Stomach smooth muscle (tissue), 2 donors: ENCODE data around the gene CATSPER4.

ENCODE experiments used
- H3K27ac ChIP-seq: one replicate; pipeline ENCODE4 v1.7.0; 2013; ENCODE audit warnings: mild to moderate bottlenecking, low read length, inconsistent platforms
- H3K27me3 ChIP-seq, 2 donors: one replicate each; pipeline ENCODE4 v1.7.0; 2013; ENCODE audit warnings: low read length in 2 of 2; ENCODE audit not compliant: insufficient read depth in 2 of 2, control insufficient read depth in 1 of 2
- H3K36me3 ChIP-seq, 2 donors: one replicate each; pipeline ENCODE4 v1.7.0; 2013; ENCODE audit warnings: low read length in 2 of 2; ENCODE audit not compliant: control insufficient read depth in 2 of 2, insufficient read depth in 2 of 2
- H3K4me1 ChIP-seq: one replicate; pipeline ENCODE4 v1.7.0; 2013; ENCODE audit warnings: low read length; ENCODE audit not compliant: control insufficient read depth, insufficient read depth
- H3K4me3 ChIP-seq, 2 donors: one replicate each; pipeline ENCODE4 v1.7.0; 2013; ENCODE audit warnings: low read length in 2 of 2
- H3K9ac ChIP-seq, 2 donors: one replicate each; pipeline ENCODE4 v1.7.0; 2013; ENCODE audit warnings: low read length in 2 of 2, mild to moderate bottlenecking in 1 of 2
- H3K9me3 ChIP-seq, 2 donors: one replicate each; pipeline ENCODE4 v1.7.0; 2013; ENCODE audit warnings: low read length in 2 of 2; ENCODE audit not compliant: control insufficient read depth in 2 of 2
- donor health status: healthy.
- donor health status: Pancreatic carcinoma.

The CATSPER4 gene

GRCh38 chr1:26180010-26180506, 10.3 kb upstream of the CATSPER4 start:
- Histone ChIP-seq H3K27ac (no peak overlapping the region), H3K4me3 (no peak overlapping the region), H3K27me3 (no peaks in the 10 kb centered on the region), H3K9me3 (no peaks in the 10 kb centered on the region), H3K9ac (no peak overlapping the region), H3K36me3 (no peaks in the 10 kb centered on the region), H3K4me1 (no peaks in the 10 kb centered on the region)

- Histone ChIP-seq H3K27me3 (no peaks in the 10 kb centered on the region), H3K9ac (no peak overlapping the region), H3K9me3 (no peaks in the 10 kb centered on the region), H3K27ac (no peak overlapping the region), H3K36me3 (no peaks in the 10 kb centered on the region), H3K4me1 (no peaks in the 10 kb centered on the region), H3K4me3 (no peak overlapping the region)
These were observed 8.6 kb upstream of the CATSPER4 start for GRCh38 chr1:26181586-26182382.

DNA sequence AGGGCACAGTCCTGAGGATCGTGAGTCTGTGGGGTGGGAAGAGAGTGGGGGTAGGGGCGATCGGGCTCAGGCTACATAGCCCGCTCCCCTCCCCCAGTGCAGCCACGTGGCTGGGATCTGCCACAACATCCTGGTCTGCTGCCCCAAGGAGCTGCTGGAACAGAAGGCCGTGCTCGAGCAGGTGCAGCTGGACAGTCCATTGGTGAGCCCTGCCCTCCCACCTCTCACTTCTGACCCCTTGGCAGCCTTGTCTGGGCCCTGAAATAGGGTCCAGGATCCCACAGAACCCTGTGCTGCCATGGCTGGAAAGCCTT, 8.1 kb upstream of the CATSPER4 start:
- Histone ChIP-seq H3K9ac (no peak overlapping the region), H3K27ac (no peak overlapping the region), H3K4me1 (no peaks in the 10 kb centered on the region), H3K9me3 (no peaks in the 10 kb centered on the region), H3K27me3 (no peaks in the 10 kb centered on the region), H3K4me3 (no peak overlapping the region), H3K36me3 (no peaks in the 10 kb centered on the region)

DNA sequence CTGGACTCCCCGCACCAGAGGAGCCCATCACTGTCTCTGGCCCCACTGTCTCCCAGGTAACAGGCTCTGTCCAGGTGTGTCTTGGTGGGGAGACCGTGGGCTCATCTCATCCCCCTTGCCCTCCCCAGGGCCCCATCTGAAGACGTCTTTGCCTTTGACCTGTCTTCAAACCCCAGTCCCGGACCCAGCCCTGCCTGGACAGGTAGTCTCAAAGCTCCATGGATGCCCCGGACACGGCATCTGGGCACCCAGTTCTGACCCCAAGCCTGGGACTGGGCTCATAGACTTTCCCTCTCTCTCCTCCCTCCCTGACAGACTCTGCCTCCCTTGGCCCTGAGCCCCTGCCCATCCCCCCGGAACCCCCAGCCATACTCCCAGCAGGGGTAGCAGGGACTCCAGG, 6.3 kb upstream of the CATSPER4 start:
- no peak overlapping the region for H3K4me3 ChIP-seq
- H3K4me1 ChIP-seq, result no peaks in the 10 kb centered on the region
- no peak overlapping the region for H3K9ac ChIP-seq
- H3K27ac ChIP-seq, result no peak overlapping the region
- H3K27me3 ChIP-seq, result no peaks in the 10 kb centered on the region
- no peaks in the 10 kb centered on the region for H3K36me3 ChIP-seq
- no peaks in the 10 kb centered on the region for H3K9me3 ChIP-seq

GRCh38 chr1:26184883-26185282, 5.5 kb upstream of the CATSPER4 start:
- Histone ChIP-seq H3K27me3 (no peaks in the 10 kb centered on the region), H3K4me3 (no peak overlapping the region), H3K9me3 (no peaks in the 10 kb centered on the region), H3K27ac (no peak overlapping the region), H3K9ac (no peak overlapping the region), H3K36me3 (no peaks in the 10 kb centered on the region), H3K4me1 (no peaks in the 10 kb centered on the region)

DNA sequence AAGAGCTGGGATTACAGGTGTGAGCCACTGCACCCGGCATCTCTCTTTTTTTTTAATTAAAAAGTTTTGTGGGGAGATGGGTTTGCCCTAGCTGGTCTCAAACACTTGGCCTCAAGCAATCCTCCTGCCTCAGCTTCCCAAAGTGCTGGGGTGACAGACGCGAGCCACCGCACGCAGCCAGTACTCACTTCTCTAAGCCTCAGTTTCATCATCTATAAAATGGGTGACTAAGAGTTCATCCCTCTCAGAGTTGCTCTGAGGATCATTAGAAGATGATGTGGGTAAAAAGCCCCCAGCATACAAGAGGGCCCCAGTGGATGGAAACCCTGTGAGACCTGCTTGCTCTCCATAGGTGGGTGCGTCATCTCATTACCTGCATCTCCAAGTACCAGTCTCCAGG, 2.5 kb upstream of the CATSPER4 start:
- no peaks in the 10 kb centered on the region for H3K4me1 ChIP-seq
- H3K9me3 ChIP-seq, result no peaks in the 10 kb centered on the region
- no peak overlapping the region for H3K4me3 ChIP-seq
- H3K9ac ChIP-seq, result no peak overlapping the region
- H3K36me3 ChIP-seq, result no peaks in the 10 kb centered on the region
- no peaks in the 10 kb centered on the region for H3K27me3 ChIP-seq
- H3K27ac ChIP-seq, result no peak overlapping the region

DNA sequence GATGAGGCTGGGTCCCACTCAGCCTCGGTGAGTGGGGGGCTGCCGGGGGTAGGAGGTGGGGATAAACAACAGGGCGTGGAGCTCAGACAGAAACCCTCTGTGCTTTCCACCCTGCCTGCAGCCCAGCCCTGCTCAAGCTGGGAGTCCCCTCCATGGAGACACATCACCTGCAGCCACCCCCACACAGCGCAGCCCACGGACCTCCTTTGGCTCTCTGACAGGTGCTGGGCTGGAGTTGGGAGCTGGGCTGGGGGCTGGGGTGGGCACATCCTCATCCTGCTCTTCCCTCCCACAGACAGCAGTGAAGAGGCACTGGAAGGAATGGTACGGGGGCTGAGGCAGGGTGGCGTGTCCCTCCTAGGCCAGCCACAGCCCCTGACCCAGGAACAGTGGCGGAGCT, 1.9 kb upstream of the CATSPER4 start:
- H3K4me1 ChIP-seq, result no peaks in the 10 kb centered on the region
- H3K4me3 ChIP-seq, result no peak overlapping the region
- H3K27ac ChIP-seq, result no peak overlapping the region
- no peaks in the 10 kb centered on the region for H3K36me3 ChIP-seq
- no peak overlapping the region for H3K9ac ChIP-seq
- H3K27me3 ChIP-seq, result no peaks in the 10 kb centered on the region
- H3K9me3 ChIP-seq, result no peaks in the 10 kb centered on the region

DNA sequence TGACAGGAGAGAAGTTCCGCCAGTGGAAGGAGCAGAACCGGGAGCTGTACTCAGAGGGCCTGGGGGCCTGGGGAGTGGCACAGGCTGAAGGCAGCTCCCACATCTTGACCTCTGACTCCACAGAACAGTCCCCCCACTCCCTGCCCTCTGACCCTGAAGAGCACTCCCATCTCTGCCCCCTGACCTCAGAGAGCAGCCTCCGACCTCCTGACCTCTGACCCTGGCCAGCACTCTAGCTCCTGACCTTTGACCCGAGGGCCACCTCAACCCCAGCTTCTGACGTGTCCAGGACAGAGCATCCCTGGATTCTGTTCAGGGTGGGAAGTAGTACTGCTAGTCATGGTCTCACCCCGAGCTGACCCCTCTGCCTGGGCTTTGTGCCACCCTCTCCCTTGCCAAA, 1.1 kb upstream of the CATSPER4 start:
- Histone ChIP-seq H3K36me3 (no peaks in the 10 kb centered on the region), H3K4me1 (no peaks in the 10 kb centered on the region)

GRCh38 chr1:26189751-26190275, 589 bp upstream of the CATSPER4 start:
- no peaks in the 10 kb centered on the region for H3K36me3 ChIP-seq
- H3K9ac ChIP-seq, result no peak overlapping the region
- H3K4me3 ChIP-seq, result no peak overlapping the region
- H3K27me3 ChIP-seq, result no peaks in the 10 kb centered on the region
- no peaks in the 10 kb centered on the region for H3K9me3 ChIP-seq
- H3K4me1 ChIP-seq, result no peaks in the 10 kb centered on the region
- no peak overlapping the region for H3K27ac ChIP-seq

More for the DNA sequence above, 1.1 kb upstream of the CATSPER4 start:
- Histone ChIP-seq H3K27ac (no peak overlapping the region), H3K4me3 (no peak overlapping the region), H3K27me3 (no peaks in the 10 kb centered on the region), H3K9ac (no peak overlapping the region), H3K9me3 (no peaks in the 10 kb centered on the region)

GRCh38 chr1:26191739-26192138, 1.3 kb downstream of the CATSPER4 start:
- Histone ChIP-seq H3K4me3 (no peak overlapping the region), H3K27me3 (no peaks in the 10 kb centered on the region)

GRCh38 chr1:26195805-26196204, 5.4 kb downstream of the CATSPER4 start:
- H3K4me3 ChIP-seq, result no peak overlapping the region
- H3K4me1 ChIP-seq, result no peaks in the 10 kb centered on the region
- no peak overlapping the region for H3K27ac ChIP-seq
- peaks cover 2 to 10% of the 10 kb centered on the region in 2 donors for H3K27me3 ChIP-seq
- no peaks in the 10 kb centered on the region for H3K9me3 ChIP-seq
- H3K36me3 ChIP-seq, result no peaks in the 10 kb centered on the region
- no peak overlapping the region for H3K9ac ChIP-seq

More at GRCh38 chr1:26191739-26192138, 1.3 kb downstream of the CATSPER4 start:
- H3K4me1 ChIP-seq, result no peaks in the 10 kb centered on the region
- H3K27ac ChIP-seq, result no peak overlapping the region
- no peak overlapping the region for H3K9ac ChIP-seq
- H3K36me3 ChIP-seq, result no peaks in the 10 kb centered on the region
- H3K9me3 ChIP-seq, result no peaks in the 10 kb centered on the region
